Coronary artery (tissue), 2 donors: ENCODE results near the gene MYH11.

ENCODE experiments used
- DNase-seq: peaks from one replicate; pipeline ENCODE4 v3.0.0-alpha.2; 2017; ENCODE audit warnings: low spot score
- H3K27ac ChIP-seq, 2 donors: fragments of 200-600 bp; sonication (generic); one replicate each; pipeline ENCODE4 v1.5.1; 2016 to 2019
- H3K4me3 ChIP-seq: fragments of 200-600 bp; sonication (generic); 2 replicates; pipeline ENCODE4 v1.5.1; 2016; ENCODE audit warnings: mild to moderate bottlenecking, moderate library complexity
- TF ChIP-seq, protein P1 (sequence below): fragments of 200-600 bp; sonication (generic); IDR thresholded peaks from one replicate; pipeline ENCODE4 v1.5.1; 2019; ENCODE audit warnings: antibody characterized with exemption

Gene MYH11

GRCh38 chr16:15788846-15789239 lies 68.0 kb downstream of the MYH11 start:
- Histone ChIP-seq H3K27ac (peak overlapping the region; percentile 76 to 77), H3K4me3 (no peak overlapping the region)
- TF ChIP-seq, protein P1, sequence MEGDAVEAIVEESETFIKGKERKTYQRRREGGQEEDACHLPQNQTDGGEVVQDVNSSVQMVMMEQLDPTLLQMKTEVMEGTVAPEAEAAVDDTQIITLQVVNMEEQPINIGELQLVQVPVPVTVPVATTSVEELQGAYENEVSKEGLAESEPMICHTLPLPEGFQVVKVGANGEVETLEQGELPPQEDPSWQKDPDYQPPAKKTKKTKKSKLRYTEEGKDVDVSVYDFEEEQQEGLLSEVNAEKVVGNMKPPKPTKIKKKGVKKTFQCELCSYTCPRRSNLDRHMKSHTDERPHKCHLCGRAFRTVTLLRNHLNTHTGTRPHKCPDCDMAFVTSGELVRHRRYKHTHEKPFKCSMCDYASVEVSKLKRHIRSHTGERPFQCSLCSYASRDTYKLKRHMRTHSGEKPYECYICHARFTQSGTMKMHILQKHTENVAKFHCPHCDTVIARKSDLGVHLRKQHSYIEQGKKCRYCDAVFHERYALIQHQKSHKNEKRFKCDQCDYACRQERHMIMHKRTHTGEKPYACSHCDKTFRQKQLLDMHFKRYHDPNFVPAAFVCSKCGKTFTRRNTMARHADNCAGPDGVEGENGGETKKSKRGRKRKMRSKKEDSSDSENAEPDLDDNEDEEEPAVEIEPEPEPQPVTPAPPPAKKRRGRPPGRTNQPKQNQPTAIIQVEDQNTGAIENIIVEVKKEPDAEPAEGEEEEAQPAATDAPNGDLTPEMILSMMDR: no peak
- no peak for DNase-seq

DNA sequence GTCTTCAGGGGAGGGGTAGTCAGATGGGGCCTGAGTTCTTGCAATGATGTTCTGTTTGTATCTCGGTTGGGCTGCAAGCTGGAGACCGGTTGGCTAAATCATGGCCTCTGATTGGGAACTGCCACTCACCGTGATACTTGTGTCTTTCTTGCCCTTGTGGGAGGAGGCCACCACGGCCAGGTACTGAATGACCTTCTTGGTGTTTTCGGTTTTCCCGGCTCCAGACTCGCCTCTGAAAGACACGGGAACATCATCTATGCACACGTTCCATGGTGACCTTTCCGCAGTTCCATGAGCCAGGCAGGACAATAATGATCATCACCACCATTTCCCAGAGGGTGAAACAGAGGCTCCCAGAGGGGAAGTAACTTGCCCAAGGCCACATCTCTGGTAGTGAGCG lies 70.3 kb downstream of the MYH11 start:
- TF ChIP-seq, protein P1: no peak
- Histone ChIP-seq H3K4me3 (no peak overlapping the region), H3K27ac (peak overlapping the region; percentile 56 to 75)
- DNase-seq: no peak

DNA sequence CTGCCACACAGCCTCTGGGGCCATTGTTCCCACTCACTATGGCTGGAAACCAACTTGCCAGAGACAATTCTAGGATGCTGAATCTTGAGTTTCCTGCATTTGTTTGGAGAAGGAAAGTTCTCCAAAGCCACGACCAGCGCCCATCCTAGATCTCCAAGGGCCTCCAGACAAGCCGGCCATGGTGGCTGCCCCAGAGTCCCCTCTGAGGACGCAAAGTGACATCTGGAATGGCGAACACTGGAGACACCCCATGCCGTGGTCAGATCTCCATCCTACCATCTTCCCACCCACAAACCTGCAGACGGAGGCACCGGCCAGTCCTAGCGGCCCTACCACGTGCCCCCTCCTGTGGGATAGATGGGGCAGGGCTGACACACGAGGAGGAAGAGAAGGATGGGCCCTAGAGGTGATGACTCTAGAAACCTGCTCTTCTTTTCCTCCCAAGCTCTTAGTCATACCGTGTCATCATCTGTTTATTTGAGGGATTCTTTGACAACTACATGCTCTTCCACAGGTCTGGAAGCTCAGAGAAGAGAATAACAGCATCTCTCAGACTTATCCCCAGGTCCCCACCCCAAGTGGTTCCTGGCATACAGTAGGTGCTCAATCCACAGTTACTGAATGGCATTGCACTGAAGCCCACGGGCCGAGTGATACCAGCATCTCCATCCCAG lies 71.3 kb downstream of the MYH11 start:
- no peak overlapping the region for H3K4me3 ChIP-seq
- TF ChIP-seq, protein P1: no peak
- no peak for DNase-seq
- peak overlapping the region; percentile 56 to 75 for H3K27ac ChIP-seq

- DNase-seq: no peak
- Histone ChIP-seq H3K4me3 (no peak overlapping the region), H3K27ac (peak overlapping the region in 1 of 2 donors; percentile 42)
- TF ChIP-seq, protein P1: no peak
Measured at GRCh38 chr16:15783985-15784384, 72.8 kb downstream of the MYH11 start.

DNA sequence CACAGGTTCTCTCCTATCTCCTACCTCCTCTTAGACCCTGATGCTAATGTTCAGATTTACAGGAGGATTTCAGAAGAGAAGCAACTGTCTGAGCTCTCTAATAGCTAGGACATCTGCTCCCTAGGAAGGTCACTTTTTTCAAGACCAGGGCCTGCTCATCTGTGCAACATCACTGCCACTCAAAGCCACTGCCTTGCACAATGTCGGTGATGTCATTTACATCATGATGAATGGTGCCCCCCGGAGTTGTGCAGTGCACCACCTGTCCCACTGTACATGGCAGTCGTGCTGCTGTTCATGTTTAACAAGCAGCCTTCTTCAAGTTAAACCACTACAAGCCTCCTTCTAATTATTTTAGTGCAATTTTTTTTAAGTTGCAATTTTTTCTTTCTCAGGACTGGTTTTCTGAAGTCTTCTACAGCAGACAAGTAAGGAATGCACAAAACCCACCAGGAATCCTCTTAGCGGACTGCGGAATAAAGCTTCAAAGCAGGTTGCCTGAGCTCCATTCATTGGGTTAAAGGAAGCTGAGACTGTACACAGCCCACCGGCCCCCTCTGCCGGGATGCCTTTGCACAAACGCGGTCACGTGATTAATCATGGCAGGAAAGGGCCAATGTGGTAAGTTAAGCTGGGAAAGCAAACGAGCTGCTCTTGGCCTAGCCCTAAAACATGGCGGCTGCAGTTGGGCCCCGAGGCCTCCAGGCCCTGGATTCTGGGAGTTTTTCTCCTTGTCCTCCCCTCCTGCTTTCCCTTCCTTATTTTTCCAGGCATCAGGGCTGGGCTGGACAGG lies 74.1 kb downstream of the MYH11 start:
- no peak overlapping the region for H3K4me3 ChIP-seq
- TF ChIP-seq, protein P1: no peak
- no peak for DNase-seq
- H3K27ac ChIP-seq: peak overlapping the region in 1 of 2 donors; percentile 23

DNA sequence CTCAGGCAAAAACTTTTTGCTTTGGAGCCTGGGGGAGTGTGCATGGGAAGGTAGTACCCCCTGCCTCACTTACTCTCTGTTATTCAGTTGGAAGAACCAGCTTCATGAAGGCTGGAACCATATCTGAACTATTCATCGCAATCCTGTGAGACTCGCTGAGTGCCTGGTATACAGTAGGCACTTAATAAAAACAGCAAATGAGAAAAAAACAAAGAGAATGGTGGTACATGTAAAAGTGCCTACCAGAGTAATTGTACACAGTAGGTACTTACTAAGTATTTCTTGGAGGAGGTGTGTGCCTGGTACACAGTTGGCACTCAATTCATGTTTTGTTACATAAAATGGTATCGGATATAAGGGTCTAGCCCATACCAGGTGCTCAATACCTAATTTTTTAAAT lies 75.2 kb downstream of the MYH11 start:
- peak overlapping the region in 1 of 2 donors; percentile 15 for H3K27ac ChIP-seq
- TF ChIP-seq, protein P1: no peak
- no peak overlapping the region for H3K4me3 ChIP-seq
- no peak for DNase-seq

DNA sequence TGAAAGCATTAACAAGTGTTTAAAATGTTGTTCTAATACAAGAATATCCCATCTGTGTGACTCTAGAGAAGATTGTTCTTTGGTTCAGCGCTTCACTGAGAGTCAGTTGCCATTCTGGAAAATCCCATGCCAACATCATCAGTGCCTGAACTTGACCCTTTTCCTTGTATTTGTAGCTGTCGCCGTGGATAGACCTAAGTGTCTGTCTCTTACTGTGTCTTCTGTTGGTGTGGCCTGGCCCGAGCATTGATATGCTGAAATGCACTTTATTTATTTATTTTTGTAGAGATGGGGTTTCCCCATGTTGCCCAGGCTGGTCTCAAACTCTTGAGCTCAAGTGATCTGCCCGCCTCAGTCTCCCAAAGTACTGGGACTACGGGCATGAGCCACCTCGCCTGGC lies 76.0 kb downstream of the MYH11 start:
- TF ChIP-seq, protein P1: no peak
- Histone ChIP-seq H3K4me3 (no peak overlapping the region), H3K27ac (peak overlapping the region in 1 of 2 donors; percentile 29)
- no peak for DNase-seq
